HL-60 (cell line): ENCODE results near the gene ANO2.

Experiments used
- GABPA ChIP-seq: IDR thresholded peaks from 2 replicates; pipeline ENCODE4 v1.6.1; 2012; ENCODE audit warnings: low read depth
- TF ChIP-seq, protein P1 (sequence below): IDR thresholded peaks from one replicate; pipeline ENCODE4 v1.5.1; 2011; ENCODE audit warnings: low read length, control low read depth, inconsistent platforms; ENCODE audit not compliant: insufficient read depth
- TF ChIP-seq, protein P2 (sequence below): IDR thresholded peaks from 2 replicates; pipeline ENCODE4 v1.6.1; 2012; ENCODE audit warnings: low read depth; ENCODE audit not compliant: insufficient replicate concordance

DNA sequence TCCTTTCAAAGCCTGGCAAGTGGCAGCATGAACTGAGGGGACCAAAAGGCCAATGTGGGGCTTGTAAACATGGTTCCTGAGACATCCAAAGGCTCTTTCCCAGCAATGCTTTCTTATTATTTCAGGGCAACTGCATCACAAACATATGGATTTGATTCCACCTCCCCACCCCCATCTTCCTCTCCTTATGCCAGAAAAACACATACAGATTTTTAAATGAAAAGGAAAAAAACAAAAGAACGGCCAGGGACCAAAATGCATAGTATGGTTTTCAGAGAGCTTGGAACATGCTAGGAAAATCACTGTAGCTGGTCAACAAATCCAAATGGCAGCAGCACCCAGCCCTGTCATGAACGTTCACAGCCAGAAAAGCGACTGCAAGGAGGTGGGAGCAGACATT, 167.6 kb downstream of the ANO2 start:
- TF ChIP-seq, protein P1, sequence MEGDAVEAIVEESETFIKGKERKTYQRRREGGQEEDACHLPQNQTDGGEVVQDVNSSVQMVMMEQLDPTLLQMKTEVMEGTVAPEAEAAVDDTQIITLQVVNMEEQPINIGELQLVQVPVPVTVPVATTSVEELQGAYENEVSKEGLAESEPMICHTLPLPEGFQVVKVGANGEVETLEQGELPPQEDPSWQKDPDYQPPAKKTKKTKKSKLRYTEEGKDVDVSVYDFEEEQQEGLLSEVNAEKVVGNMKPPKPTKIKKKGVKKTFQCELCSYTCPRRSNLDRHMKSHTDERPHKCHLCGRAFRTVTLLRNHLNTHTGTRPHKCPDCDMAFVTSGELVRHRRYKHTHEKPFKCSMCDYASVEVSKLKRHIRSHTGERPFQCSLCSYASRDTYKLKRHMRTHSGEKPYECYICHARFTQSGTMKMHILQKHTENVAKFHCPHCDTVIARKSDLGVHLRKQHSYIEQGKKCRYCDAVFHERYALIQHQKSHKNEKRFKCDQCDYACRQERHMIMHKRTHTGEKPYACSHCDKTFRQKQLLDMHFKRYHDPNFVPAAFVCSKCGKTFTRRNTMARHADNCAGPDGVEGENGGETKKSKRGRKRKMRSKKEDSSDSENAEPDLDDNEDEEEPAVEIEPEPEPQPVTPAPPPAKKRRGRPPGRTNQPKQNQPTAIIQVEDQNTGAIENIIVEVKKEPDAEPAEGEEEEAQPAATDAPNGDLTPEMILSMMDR, result no peak
- TF ChIP-seq GABPA, result no peak
- TF ChIP-seq, protein P2, sequence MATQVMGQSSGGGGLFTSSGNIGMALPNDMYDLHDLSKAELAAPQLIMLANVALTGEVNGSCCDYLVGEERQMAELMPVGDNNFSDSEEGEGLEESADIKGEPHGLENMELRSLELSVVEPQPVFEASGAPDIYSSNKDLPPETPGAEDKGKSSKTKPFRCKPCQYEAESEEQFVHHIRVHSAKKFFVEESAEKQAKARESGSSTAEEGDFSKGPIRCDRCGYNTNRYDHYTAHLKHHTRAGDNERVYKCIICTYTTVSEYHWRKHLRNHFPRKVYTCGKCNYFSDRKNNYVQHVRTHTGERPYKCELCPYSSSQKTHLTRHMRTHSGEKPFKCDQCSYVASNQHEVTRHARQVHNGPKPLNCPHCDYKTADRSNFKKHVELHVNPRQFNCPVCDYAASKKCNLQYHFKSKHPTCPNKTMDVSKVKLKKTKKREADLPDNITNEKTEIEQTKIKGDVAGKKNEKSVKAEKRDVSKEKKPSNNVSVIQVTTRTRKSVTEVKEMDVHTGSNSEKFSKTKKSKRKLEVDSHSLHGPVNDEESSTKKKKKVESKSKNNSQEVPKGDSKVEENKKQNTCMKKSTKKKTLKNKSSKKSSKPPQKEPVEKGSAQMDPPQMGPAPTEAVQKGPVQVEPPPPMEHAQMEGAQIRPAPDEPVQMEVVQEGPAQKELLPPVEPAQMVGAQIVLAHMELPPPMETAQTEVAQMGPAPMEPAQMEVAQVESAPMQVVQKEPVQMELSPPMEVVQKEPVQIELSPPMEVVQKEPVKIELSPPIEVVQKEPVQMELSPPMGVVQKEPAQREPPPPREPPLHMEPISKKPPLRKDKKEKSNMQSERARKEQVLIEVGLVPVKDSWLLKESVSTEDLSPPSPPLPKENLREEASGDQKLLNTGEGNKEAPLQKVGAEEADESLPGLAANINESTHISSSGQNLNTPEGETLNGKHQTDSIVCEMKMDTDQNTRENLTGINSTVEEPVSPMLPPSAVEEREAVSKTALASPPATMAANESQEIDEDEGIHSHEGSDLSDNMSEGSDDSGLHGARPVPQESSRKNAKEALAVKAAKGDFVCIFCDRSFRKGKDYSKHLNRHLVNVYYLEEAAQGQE, result no peak
